Lower lobe of right lung (tissue), 2 donors: ENCODE data around the gene DNAJB7. TPM values are rescaled to one million over a fixed set of nuclear protein-coding genes. Genes with fewer than 3 reads are reported as not detected.

ENCODE experiments used
- ATAC-seq, 2 donors: fragments of 200-7000 bp; cut with Tn5 transposase; one replicate each; pipeline ENCODE4 v1.9.1; 2020 to 2022; ENCODE audit warnings: mild to moderate bottlenecking in 2 of 2, moderate library complexity in 2 of 2
- DNase-seq: peaks from one replicate; pipeline ENCODE4 v3.0.0-alpha.2; 2020
- H3K27ac ChIP-seq: fragments of 200-600 bp; one replicate; pipeline ENCODE4 v1.8.0; 2022
- H3K27me3 ChIP-seq: fragments of 200-600 bp; one replicate; pipeline ENCODE4 v1.8.0; 2022; ENCODE audit warnings: low read depth
- H3K36me3 ChIP-seq: fragments of 200-600 bp; one replicate; pipeline ENCODE4 v1.8.0; 2022; ENCODE audit warnings: mild to moderate bottlenecking
- H3K4me1 ChIP-seq: fragments of 200-600 bp; one replicate; pipeline ENCODE4 v1.8.0; 2022
- H3K4me3 ChIP-seq: fragments of 200-600 bp; one replicate; pipeline ENCODE4 v1.8.0; 2022; ENCODE audit warnings: mild to moderate bottlenecking
- H3K9me3 ChIP-seq: fragments of 200-600 bp; one replicate; pipeline ENCODE4 v1.8.0; 2022
- intact Hi-C: fragments of 100-400 bp; cut with DNase I; formaldehyde crosslinking; loops from one replicate; pipeline ENCODE4 v1.11.0; 2022
- microRNA-seq: library from miRNA; unstranded; fragments of <30 nt; microRNA quantifications from one replicate; pipeline ENCODE4 v1.2.0, GENCODE V29; 2020; ENCODE audit warnings: borderline number of aligned reads
- total RNA-seq: library from RNA; stranded (reverse); fragmentation: NEBNext Ultra II Directional; extraction: Animal tissue kit (Norgen Biotek cat#: 25700); gene quantifications from one replicate; pipeline ENCODE4 v1.2.1, GENCODE V29; 2021
- TF ChIP-seq, protein P1 (sequence below): fragments of 200-600 bp; IDR thresholded peaks from one replicate; pipeline ENCODE4 v1.8.0; 2022; ENCODE audit warnings: antibody characterized with exemption, mild to moderate bottlenecking
- donor health status: DM: no; HTN: yes; CAD: no; lungs with severe emphysema.

The DNAJB7 gene
- total RNA-seq, 1 donor from 2014 or later: not detected

DNA sequence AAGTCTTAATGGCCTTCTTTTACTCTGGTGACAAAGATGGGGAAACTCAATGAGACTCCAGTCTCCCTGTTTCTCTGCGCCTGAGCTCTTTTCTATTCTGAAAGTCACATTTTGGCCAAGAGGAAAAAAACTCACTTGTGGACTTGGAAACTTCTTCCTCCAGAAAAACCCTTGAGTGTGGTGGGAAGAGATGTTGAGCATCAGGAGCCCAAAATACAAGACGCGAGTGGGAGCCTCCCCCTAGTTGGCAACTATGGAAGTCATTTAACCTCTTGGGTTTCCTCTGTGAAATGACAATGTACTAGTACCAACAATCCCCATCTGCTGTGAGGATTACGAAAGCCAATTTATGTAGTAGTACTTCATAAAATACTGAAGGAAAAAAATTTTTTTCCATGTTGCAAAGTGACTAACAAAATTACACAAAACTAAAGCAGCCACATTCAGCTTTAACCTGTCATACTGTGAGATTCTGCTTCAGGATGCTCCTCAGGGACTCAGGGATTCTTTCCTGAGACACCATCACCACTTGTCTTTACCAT lies 42.2 kb downstream of the DNAJB7 start:
- Histone ChIP-seq H3K9me3 (no peaks in the 10 kb centered on the region), H3K27me3 (no peaks in the 10 kb centered on the region), H3K4me1 (peaks cover 24% of the 10 kb centered on the region), H3K4me3 (peak overlapping the region; percentile 97), H3K27ac (peak overlapping the region; percentile 77), H3K36me3 (peaks cover 24% of the 10 kb centered on the region)
- ATAC-seq: peak; percentile 16 to 31
- TF ChIP-seq, protein P1, sequence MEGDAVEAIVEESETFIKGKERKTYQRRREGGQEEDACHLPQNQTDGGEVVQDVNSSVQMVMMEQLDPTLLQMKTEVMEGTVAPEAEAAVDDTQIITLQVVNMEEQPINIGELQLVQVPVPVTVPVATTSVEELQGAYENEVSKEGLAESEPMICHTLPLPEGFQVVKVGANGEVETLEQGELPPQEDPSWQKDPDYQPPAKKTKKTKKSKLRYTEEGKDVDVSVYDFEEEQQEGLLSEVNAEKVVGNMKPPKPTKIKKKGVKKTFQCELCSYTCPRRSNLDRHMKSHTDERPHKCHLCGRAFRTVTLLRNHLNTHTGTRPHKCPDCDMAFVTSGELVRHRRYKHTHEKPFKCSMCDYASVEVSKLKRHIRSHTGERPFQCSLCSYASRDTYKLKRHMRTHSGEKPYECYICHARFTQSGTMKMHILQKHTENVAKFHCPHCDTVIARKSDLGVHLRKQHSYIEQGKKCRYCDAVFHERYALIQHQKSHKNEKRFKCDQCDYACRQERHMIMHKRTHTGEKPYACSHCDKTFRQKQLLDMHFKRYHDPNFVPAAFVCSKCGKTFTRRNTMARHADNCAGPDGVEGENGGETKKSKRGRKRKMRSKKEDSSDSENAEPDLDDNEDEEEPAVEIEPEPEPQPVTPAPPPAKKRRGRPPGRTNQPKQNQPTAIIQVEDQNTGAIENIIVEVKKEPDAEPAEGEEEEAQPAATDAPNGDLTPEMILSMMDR: no peak
- intact Hi-C loops: no loop called here
- DNase-seq: no peak

DNA sequence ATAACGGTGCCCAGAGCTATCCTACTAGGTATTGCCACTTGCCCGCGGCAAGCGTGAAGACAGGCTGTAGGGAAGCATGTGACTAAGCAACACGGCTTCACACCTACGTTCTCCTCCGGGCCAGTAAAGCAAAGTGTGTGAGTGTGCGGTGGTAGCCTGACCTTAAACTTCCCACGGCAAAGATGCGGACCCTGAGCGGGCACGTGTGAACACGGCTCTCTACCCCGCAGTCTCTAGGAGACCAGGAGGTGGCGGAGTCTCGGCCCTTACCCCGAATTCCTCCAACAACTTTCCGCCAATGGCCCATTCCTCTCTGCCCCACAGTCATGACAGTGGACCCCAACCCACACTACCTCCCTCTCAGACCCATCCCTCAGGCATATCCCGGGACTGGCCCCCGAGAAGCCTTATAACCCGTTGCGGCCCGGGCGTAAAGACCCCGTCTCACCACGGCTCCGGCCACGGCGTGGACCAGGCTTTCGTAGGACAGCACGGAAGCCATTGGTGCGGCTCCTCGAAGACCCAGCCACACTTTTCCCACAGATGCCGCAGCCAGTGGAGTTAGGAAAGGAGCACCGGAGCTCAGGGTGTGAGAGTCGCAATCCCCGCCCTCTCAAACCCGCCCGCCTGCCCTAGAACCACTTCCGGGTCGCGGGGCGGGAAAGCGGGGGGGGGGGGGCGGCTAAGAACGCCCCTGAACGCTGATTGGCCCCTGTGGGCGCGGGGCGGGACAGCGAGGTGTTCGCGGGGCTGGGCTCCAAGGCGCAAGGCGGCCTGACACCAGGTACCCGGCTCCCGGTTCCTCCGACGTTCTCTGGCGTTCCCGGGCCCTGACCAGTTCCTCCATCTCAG lies 42.9 kb downstream of the DNAJB7 start, which contains the start of gene SLC25A17:
Gene SLC25A17, minus strand, starts transcription at position 600 of the 852 bp plus-strand sequence. Its CDS starts 98 bp downstream, at position 502.
- DNase-seq (peak; percentile 92), ATAC-seq (peak; percentile 97 to 98)
- Histone ChIP-seq H3K27me3 (no peaks in the 10 kb centered on the region), H3K4me3 (peak within 1 kb of the TSS; percentile 97), H3K36me3 (peaks cover 17% of the 10 kb centered on the region), H3K9me3 (no peaks in the 10 kb centered on the region), H3K27ac (peak within 1 kb of the TSS; percentile 77), H3K4me1 (peaks cover 24% of the 10 kb centered on the region)
- intact Hi-C loops: no loop called here
- TF ChIP-seq, protein P1: peak; percentile 39

DNA sequence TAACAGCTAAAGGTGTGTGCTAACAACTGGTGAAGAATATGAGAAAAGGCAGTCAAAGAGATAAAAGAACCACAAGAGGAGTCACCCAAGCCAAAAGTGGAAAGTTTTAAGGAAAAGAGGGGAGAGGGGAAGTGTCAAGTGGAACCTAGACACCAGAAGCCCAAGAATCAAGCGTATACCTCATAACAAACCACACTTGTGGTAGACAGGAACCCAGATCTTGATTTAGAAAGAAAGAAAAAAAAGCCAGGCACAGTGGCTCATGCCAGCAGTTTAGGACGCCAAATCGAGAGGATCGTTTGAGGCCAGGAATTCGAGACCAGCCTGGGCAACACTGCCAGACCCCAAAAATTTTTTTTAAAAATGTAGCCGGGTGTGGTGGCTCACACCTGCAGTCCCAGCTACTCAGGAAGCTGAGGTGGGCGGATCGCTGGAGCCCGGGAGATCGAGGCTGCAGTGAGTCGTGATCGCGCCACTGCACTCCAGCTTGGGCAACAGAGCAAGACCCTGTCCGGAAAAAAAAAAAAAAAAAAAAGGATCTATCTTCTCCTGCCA lies 43.6 kb downstream of the DNAJB7 start:
- ATAC-seq (no peak), DNase-seq (no peak)
- intact Hi-C loops: no loop called here
- Histone ChIP-seq H3K36me3 (peaks cover 11% of the 10 kb centered on the region), H3K4me1 (peaks cover 24% of the 10 kb centered on the region), H3K4me3 (peak overlapping the region; percentile 97), H3K27me3 (no peaks in the 10 kb centered on the region), H3K27ac (peak overlapping the region; percentile 77), H3K9me3 (no peaks in the 10 kb centered on the region)
- TF ChIP-seq, protein P1: no peak

DNA sequence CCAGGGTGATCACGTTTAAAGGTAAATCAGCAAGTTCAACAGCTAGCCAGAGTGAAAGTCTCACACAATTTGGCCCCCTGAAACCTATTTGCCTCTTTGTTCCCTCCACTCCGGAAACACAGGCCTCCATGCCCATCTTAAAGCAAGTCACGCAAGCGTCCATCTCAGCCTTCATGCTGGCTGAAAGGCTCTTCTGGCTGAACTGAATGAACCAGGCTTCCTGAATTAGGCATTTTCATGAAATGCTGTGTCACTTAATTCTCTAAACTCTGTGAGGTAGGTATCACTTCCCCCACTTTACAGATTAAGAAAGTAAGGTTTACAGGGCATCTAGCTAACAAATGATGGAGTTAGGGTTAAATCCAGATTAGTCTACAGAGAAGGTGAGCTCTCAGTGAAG lies 44.2 kb downstream of the DNAJB7 start:
- intact Hi-C loops: no loop called here
- peaks cover 24% of the 10 kb centered on the region for H3K4me1 ChIP-seq
- TF ChIP-seq, protein P1: no peak
- no peak overlapping the region for H3K27ac ChIP-seq
- H3K27me3 ChIP-seq: no peaks in the 10 kb centered on the region
- ATAC-seq (no peak), DNase-seq (no peak)
- H3K9me3 ChIP-seq: no peaks in the 10 kb centered on the region
- H3K4me3 ChIP-seq: peak overlapping the region; percentile 97
- H3K36me3 ChIP-seq: peaks cover 6% of the 10 kb centered on the region

DNA sequence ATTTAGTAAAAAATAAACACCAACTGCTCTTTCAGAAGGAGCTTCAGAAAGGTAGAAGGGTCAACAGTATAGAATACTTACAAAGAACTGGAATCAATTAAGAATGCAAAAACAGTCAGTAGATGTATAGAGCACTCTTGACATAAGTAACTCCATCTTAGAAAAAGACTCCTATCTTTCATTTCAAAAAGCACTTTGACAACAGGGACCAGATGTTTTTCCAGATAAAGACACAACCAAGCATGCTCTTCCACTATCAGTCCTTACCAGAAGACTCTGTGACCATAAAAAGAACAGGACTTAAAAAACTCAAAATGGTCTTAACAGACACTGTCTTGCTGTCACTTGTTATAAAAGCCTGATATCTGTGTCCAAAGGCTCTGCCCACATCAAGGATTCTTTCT lies 48.0 kb downstream of the DNAJB7 start:
- H3K4me1 ChIP-seq: peaks cover 22% of the 10 kb centered on the region
- DNase-seq (no peak), ATAC-seq (no peak)
- no peaks in the 10 kb centered on the region for H3K27me3 ChIP-seq
- intact Hi-C loops: no loop called here
- H3K9me3 ChIP-seq: no peaks in the 10 kb centered on the region
- H3K4me3 ChIP-seq: no peak overlapping the region
- TF ChIP-seq, protein P1: no peak
- H3K27ac ChIP-seq: no peak overlapping the region
- H3K36me3 ChIP-seq: no peaks in the 10 kb centered on the region

Small RNA genes within 50 kb of the gene (microRNA-seq; reads per million reads assigned to microRNA genes)
- not detected for gene MIR4766

Other genes starting within 250 kb of the DNAJB7 start
- gene MRTFA, start 225.4 kb downstream of the DNAJB7 start, total RNA-seq: 54.2 TPM
- not detected for gene MCHR1, start 182.6 kb downstream of the DNAJB7 start, total RNA-seq
- gene SLC25A17, start 42.8 kb downstream of the DNAJB7 start, total RNA-seq: 11.9 TPM
- 237 TPM for gene ST13, start 5.5 kb downstream of the DNAJB7 start, total RNA-seq
- gene XPNPEP3, start 5.0 kb downstream of the DNAJB7 start, total RNA-seq: 19.1 TPM
- gene RBX1, start 89.3 kb upstream of the DNAJB7 start, total RNA-seq: 46.7 TPM
- 73.7 TPM for gene EP300, start 230.5 kb upstream of the DNAJB7 start, total RNA-seq